A204.1 (cell line): ENCODE data around the gene DROSHA.
"Not testable (repeated sequence)": the region's sequence is repeated elsewhere in the genome, so short reads cannot be mapped to it uniquely, and the experiment has no call there.

ENCODE experiments used
- FAIRE-seq: peaks from 2 replicates; lab custom pipeline; 2012; peaks lifted over from hg19 to GRCh38; lab: Jason Lieb, UNC

DROSHA gene

GRCh38 chr5:31416547-31416946 is 115.3 kb downstream of the DROSHA start:
- FAIRE-seq: no peak

DNA sequence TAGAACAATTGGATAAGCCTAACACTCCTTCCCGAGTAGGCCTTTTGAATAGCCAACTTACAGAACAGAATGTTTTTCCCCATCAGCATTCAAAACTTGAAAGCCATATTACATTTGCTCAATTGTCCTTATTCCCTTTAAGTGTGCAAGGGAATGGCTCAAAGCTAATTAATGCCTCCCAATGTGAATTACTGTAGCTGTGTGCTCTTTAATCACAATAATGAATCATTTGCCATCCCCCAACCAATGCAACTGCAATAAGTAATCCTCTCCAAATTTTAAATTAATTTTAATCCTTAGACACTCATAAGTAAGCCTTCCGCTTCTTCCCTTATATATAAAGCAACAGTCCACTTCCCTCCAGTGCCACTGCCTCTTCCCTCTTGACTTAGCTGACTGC is 115.9 kb downstream of the DROSHA start:
- FAIRE-seq: no peak

DNA sequence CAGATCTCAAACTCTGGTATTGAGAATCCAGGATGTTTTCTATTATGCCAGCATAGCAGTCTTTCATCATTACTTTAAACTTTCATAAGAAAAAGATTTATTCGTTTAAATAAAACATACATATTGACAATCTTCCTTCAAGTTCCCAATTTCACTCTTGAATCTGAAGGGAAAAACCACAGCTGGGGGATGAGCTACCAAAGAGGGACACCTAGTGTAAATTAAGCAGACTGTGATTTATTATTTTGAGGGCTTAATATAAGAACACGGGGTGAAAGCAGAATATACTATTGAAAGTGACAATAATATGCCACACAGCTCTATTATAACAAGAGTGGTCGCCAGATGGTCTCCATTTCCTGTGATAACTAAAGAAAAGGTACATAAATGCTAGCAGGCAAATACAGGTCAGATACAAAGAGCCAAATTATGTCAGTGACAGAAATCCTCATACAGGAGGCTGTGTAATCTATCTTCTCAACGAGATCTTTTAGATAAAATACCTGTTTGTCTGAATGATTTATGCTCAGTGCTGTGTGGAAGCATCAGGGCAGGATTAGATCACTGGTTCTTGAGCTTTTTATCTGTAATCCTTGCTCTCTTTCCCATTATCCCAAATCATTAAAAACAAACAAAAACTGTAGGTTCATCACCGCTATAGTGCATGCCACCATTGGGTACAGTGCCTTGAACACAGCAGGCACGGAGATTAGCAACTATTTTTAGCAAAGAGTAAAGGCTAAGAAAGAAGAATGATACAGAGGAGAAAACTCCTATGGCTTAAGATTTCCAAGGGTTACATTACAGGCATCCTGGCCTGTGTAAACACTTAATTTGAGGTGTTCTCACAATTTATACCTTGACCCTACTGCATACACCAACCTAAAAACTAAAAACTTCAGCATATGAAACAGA is 116.6 kb downstream of the DROSHA start:
- FAIRE-seq: no peak

GRCh38 chr5:31413030-31413812 is 118.7 kb downstream of the DROSHA start:
- no peak for FAIRE-seq

DNA sequence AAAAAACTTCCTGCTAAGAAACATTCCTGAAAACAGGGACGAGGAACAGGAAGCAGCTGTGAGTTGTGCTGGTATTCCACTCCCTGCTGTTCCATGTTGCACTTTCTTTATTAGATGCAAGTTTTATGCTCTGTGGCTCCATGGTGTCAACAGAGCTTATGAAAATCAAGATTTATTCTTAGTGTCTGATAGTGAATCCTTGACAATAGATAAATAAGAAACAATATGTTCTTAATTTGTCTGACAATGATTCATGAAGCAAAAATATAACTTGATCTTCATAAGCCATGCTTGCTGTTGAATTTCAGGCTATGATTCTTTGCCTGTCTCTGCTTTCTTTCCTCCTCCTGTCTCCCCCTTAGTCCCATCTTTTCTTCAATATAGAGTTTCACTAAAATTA is 119.6 kb downstream of the DROSHA start:
- no peak for FAIRE-seq

- no peak for FAIRE-seq
Measured at GRCh38 chr5:31410089-31410488, 121.8 kb downstream of the DROSHA start.

DNA sequence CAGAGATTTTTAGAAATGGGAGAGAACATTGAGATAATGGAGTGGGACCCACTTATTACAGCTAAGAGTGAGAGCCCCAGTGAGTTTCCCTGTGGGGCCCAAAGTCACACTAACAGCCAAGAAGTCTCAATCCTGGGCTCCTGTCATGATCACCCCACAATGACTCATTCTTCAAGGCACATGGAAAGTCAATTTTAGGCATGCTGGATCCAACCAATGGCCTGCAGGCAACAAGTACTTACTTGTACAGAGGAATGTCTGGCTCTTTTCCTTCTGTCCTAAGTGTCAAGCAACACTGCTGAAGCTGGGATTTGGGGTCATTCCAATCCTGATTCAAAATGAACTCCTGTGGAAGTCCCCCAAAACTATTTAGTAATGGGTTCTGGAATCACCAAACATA is 123.1 kb downstream of the DROSHA start:
- no peak for FAIRE-seq

DNA sequence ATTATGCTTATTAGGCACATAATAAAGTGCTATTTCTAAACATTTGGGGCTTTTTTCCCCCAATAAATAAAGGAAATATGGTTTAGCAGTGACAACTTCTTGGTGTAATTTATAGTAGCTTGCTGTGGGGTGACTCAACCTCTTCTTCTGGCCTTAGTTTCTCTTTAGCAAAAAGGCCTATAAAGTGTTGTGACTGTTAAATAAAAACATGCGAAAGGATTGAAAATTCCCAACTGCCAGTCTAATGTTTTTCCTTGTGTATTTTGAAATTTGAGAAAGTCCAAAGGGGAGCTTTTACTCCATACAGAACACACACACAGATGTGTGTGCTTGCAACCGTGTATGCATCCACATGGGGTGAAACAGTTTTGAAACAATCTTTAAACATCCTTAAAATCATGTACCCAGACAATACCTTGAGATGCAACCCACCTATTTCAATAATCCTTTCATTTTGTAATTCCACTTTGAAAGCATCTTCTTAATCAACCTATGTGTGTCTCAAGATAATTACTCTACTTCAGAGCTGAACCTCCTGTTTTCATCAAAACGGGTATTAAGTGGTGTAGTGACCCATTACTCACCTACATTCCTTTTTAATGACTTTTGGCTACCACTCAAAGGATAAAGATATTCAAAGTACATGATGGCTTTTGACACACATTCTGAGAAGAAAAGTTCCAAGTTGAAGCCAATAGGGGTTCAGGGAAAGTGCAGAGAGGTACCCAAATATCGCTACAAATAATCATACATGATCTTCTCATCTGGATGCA is 123.8 kb downstream of the DROSHA start:
- FAIRE-seq: no peak

DNA sequence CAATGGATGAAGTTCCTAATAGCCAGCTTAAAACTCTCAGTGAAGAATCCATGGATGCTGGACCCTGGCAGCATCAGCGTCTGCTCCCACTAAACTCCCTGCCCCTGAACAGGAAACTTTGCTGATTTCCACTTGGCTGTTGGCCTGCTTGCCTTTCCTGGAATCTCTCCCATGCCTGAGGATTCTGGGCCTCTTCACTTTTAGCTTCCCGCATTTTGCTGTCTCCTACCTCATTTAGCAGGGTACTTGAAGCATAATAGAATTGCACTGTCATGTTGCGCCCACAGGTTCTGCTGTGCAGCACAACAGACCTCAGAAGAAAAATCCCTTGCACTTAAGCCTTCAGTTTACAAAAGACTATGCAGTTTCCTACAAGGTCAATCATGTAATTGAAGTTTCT is 127.6 kb downstream of the DROSHA start:
- no peak for FAIRE-seq

- FAIRE-seq: no peak
Measured at GRCh38 chr5:31401691-31402090, 130.2 kb downstream of the DROSHA start.

GRCh38 chr5:31397926-31398557 is 133.9 kb downstream of the DROSHA start:
- no peak for FAIRE-seq

GRCh38 chr5:31396611-31397295 is 135.1 kb downstream of the DROSHA start:
- no peak for FAIRE-seq

DNA sequence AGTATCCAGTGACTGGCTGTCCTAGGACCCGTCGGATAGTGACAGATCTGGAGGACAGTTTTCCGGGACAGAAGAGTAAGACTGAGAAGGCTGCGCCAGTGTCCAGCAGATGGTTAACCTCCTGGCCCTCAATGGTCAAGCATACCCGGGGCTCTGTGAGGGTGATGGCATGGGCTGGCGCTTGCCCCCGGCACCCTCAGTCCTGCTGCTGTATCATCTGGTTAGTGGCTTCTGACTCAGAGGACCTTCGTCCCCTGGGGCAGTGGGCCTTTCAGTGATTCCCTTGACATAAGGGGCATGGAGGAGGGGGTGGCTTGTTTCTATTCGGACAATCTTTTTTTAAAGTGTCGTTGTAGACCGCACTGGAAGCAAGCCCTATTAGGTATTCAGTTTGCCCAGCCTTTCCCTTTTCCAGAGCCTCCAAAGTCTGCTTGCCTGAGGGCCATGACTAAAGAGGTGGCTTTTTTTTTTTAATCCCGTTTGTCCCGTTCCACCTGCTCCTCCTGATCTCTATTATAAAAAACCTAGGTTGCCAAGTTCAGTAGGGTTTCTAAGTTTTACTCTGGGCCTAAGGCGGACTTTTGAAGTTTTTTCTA is 136.3 kb downstream of the DROSHA start:
- FAIRE-seq: not testable (repeated sequence)

DNA sequence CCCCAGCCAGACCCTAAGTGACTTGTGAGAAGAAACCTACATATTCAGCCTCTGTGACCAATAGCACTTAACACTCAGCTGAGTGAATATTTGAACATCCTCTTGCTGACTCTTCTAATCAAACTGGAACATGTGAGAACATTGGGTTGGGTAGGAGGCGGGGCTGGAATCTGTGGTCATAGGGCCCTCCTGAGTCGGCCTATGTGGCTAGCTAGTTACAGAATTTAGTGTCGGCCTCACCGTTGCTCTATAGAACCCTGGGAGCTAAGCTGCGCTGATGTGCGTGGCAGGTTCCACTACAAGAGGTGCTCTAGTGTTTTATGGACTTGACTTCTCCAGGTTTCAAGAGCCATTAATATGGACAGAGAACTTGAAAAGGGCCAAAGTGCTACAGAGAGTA is 138.8 kb downstream of the DROSHA start:
- FAIRE-seq: no peak

- FAIRE-seq: no peak
Measured at GRCh38 chr5:31392061-31392460, 139.8 kb downstream of the DROSHA start.

DNA sequence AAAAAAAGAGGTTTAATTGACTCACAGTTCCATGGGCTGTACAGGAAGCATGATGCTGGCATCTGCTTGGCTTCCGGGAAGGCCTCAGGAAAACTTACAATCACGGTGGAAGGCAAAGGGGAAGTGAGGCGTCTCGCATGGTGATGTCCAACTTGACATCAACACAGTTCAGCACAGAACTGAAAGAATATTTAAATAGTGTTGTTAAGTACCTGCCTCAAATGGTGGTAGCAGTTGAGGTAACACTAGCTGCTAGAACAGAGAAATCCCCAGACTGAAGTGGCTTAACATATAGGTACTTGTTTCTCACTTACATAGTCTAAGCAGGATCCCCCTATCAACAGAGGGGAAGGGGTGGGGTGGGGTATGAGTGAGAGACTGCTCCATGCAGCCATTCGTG is 141.6 kb downstream of the DROSHA start:
- no peak for FAIRE-seq

DNA sequence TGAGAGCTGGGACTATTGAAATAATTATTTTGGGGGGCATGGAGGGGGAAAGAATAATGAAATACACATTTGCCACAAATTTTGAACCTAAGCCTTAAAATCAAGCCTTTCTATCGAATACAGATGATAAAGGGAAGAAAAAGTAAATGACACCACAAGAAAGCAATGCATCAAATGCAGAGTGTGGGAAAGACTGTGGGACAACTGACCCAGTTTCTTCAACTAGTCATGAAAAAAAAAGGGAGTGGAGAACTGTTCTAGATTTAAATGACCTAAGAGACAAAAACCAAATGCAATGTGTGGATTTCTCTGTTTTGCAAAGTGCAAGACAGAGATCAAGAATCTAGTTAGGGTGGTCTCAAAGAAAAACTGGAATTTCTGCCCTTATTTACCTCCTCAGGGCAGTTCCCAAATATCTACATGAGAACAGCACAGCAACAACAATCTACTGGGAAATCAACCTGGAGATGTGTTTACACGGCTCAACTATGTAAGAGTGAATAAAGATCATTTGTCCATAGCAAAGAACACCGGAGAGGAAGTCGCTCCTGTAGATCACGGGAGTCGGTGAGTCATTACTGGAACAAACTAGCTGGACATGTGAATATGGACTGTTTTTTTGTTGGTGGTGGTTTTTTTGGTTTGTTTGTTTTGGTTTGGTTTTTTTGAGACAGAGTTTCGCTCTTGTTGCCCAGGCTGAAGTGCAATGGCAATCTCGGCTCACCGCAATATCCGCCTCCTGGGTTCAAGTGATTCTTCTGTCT is 145.9 kb downstream of the DROSHA start:
- FAIRE-seq: no peak

GRCh38 chr5:31383734-31384133 is 148.2 kb downstream of the DROSHA start:
- no peak for FAIRE-seq

GRCh38 chr5:31382051-31382878 is 149.6 kb downstream of the DROSHA start:
- no peak for FAIRE-seq
